K562 (cell line): ENCODE measurements around the gene NEXN. TPM values are rescaled to one million over a fixed set of nuclear protein-coding genes. Genes with fewer than 3 reads are reported as not detected.

Experiments used
- ATAC-seq: fragments of 200-7000 bp; cut with Tn5 transposase; 3 replicates; pipeline ENCODE4 v1.9.1; 2020; ENCODE audit warnings: moderate library complexity
- BruUV-seq: library from RNA; stranded (reverse); fragments of 400-500 nt; replicated peaks from 2 replicates; lab custom pipeline; 2021; lab: Mats Ljungman, UMichigan
- CTCF ChIA-PET: fragments of 300-600 bp; formaldehyde crosslinking; extraction: SDS; loops from one replicate; lab custom pipeline; 2021; ENCODE audit warnings: low intra/inter-chr PET ratio; lab: Yijun Ruan, JAX
- POLR2A ChIA-PET: fragments of 300-600, 350-650 bp; sonication (Branson Sonifier 250); formaldehyde crosslinking; extraction: SDS; loops from one replicate; lab custom pipeline; 2021; ENCODE audit warnings: antibody characterized with exemption, inconsistent platforms; lab: Yijun Ruan, JAX
- DNase-seq, 4 experiments: peaks; one replicate each; pipeline versions ENCODE4 v3.0.0 to v3.0.0-alpha.2; 2011 to 2018; ENCODE audit warnings: low spot score in 3 of 4, mixed read lengths in 3 of 4; ENCODE audit errors: extremely low read depth in 1 of 4
- FAIRE-seq: peaks from 2 replicates; lab custom pipeline; 2011; peaks lifted over from hg19 to GRCh38; lab: Jason Lieb, UNC
- H2AFZ ChIP-seq: 2 replicates; pipeline ENCODE4 v1.6.0; 2011; ENCODE audit warnings: low read depth, low read length, control low read depth, inconsistent platforms
- H3K27ac ChIP-seq: fragments of 200-600 bp; 3 replicates; pipeline ENCODE4 v1.8.0; 2011; ENCODE audit warnings: low read depth, mild to moderate bottlenecking, control low read depth, inconsistent platforms, low read length, moderate library complexity, mixed read lengths; ENCODE audit errors: extremely low read depth
- H3K27me3 ChIP-seq, 2 experiments: fragments of 300-600 bp in 1 of 2; 2 replicates in 1 of 2; 3 replicates in 1 of 2; pipeline versions ENCODE4 v1.6.0 to v1.8.0; 2011; ENCODE audit warnings: inconsistent platforms in 2 of 2, low read length in 2 of 2, mild to moderate bottlenecking in 1 of 2, mixed read lengths in 1 of 2, moderate library complexity in 1 of 2; ENCODE audit not compliant: control insufficient read depth in 2 of 2, insufficient read depth in 2 of 2
- H3K36me3 ChIP-seq: fragments of 300-600 bp; 3 replicates; pipeline ENCODE4 v1.8.0; 2011; ENCODE audit warnings: mild to moderate bottlenecking, low read length, inconsistent platforms; ENCODE audit not compliant: control insufficient read depth, insufficient read depth
- H3K4me1 ChIP-seq, 2 experiments: fragments of 200-600 bp in 1 of 2; replicated peaks in 1 of 2; 2 replicates in 1 of 2; 3 replicates in 1 of 2; pipeline versions ENCODE4 v1.5.1 to v1.8.0; 2011; ENCODE audit warnings: inconsistent platforms in 2 of 2, low read length in 2 of 2, mild to moderate bottlenecking in 1 of 2, mixed read lengths in 1 of 2, moderate library complexity in 1 of 2; ENCODE audit not compliant: control insufficient read depth in 2 of 2, insufficient read depth in 2 of 2
- H3K4me2 ChIP-seq: 2 replicates; pipeline ENCODE4 v1.6.1; 2011; ENCODE audit warnings: low read length, control low read depth, inconsistent platforms, mixed read lengths; ENCODE audit not compliant: insufficient read depth
- H3K4me3 ChIP-seq: fragments of 200-600 bp; sonication (generic), shearing (Covaris generic); 2 replicates; pipeline ENCODE4 v1.5.1; 2016; ENCODE audit warnings: control low read depth, inconsistent platforms
- H3K79me2 ChIP-seq: fragments of 200-600 bp; 3 replicates; pipeline ENCODE4 v1.8.0; 2011; ENCODE audit warnings: low read length, inconsistent platforms; ENCODE audit not compliant: control insufficient read depth, insufficient read depth
- H3K9ac ChIP-seq, 2 experiments: 2 replicates each; pipeline versions ENCODE4 v1.6.0 to v1.6.1; 2011; ENCODE audit warnings: low read depth in 2 of 2, low read length in 2 of 2, control low read depth in 1 of 2, inconsistent platforms in 1 of 2, mild to moderate bottlenecking in 1 of 2, mixed read lengths in 1 of 2; ENCODE audit not compliant: insufficient read depth in 1 of 2
- H3K9me1 ChIP-seq: one replicate; pipeline ENCODE4 v1.6.0; 2011; ENCODE audit warnings: inconsistent platforms, mild to moderate bottlenecking, low read length, moderate library complexity; ENCODE audit not compliant: control insufficient read depth, insufficient read depth
- H3K9me3 ChIP-seq: replicated peaks from 2 replicates; pipeline ENCODE4 v1.5.1; 2011; ENCODE audit warnings: low read depth, low read length, inconsistent platforms; ENCODE audit not compliant: control insufficient read depth, insufficient read depth
- H4K20me1 ChIP-seq: replicated peaks from 2 replicates; pipeline ENCODE4 v1.6.1; 2011; ENCODE audit warnings: low read length, inconsistent platforms, mixed read lengths; ENCODE audit not compliant: control insufficient read depth, insufficient read depth
- ATF2 ChIP-seq: sonication (generic); formaldehyde crosslinking; IDR thresholded peaks from 2 replicates; pipeline ENCODE4 v1.8.1; 2022; ENCODE audit warnings: missing genetic modification reagents
- ETS1 ChIP-seq: conservative IDR thresholded peaks from 2 replicates; pipeline ENCODE4 v1.6.1; 2011; ENCODE audit warnings: low read depth, mild to moderate bottlenecking, low read length; ENCODE audit not compliant: control insufficient read depth
- RBM22 ChIP-seq: fragments of 200-400 bp; formaldehyde crosslinking; IDR thresholded peaks from 2 replicates; pipeline ENCODE4 v1.6.1; 2018; ENCODE audit warnings: low read length, low read depth; ENCODE audit not compliant: poor library complexity, severe bottlenecking
- SMAD2 ChIP-seq: fragments of 150-350 bp; IDR thresholded peaks from 2 replicates; pipeline ENCODE4 v1.6.1; 2014; ENCODE audit warnings: low read depth, mild to moderate bottlenecking, low read length
- SNIP1 ChIP-seq: fragments of 450-650 bp; IDR thresholded peaks from 2 replicates; pipeline ENCODE4 v1.7.1; 2017; ENCODE audit warnings: low read depth, mild to moderate bottlenecking
- ZNF311 ChIP-seq: fragments of 250-450 bp; sonication (Bioruptor Pico); IDR thresholded peaks from 2 replicates; pipeline ENCODE4 v1.4.0; 2020; ENCODE audit warnings: mild to moderate bottlenecking, moderate library complexity
- WGBS: fragments of 100-300 bp; shearing (Covaris generic); methylation state at CpG from one replicate; pipeline ENCODE4 v1.1.6; 2016; ENCODE audit warnings: low coverage, mixed read lengths; ENCODE audit not compliant: insufficient coverage; ENCODE audit errors: missing lambda C conversion rate; 5-methylcytosine and 5-hydroxymethylcytosine counted together
- in situ Hi-C: fragments of 300-500 bp; cut with MboI; formaldehyde crosslinking; loops from 4 replicates; pipeline ENCODE4 v1.15.0; 2018; ENCODE audit warnings: inconsistent platforms, mixed read lengths
- intact Hi-C: fragments of 100-400 bp; cut with micrococcal nuclease; formaldehyde crosslinking; loops from 2 replicates; pipeline ENCODE4 v1.14.2; 2022
- polyA plus RNA-seq, 8 experiments: library from polyadenylated mRNA; depleted of rRNA in 4 of 8; stranded (reverse) in 5 of 8; unstranded in 3 of 8; fragments of >200 nt; fragmentation: Nextera tagmentation in 2 of 8; fragmentation: Illumina TruSeq in 1 of 8; extraction: Ambion mirVana in 2 of 8; extraction: Trizol in 1 of 8; gene quantifications; 2 replicates each; pipeline versions ENCODE4 v1.2.1 to v1.2.3, GENCODE V29; 2011 to 2014; ENCODE audit warnings: inconsistent platforms in 1 of 8, missing spikeins in 1 of 8
- total RNA-seq, 7 experiments: library from RNA; depleted of rRNA in 6 of 7; stranded (reverse); fragments of >200 nt in 6 of 7; fragmentation: Illumina TruSeq in 2 of 7; extraction: Trizol in 2 of 7; gene quantifications; 2 replicates each; pipeline versions ENCODE4 v1.2.1 to v1.2.3, GENCODE V29; 2011 to 2021; ENCODE audit warnings: low replicate concordance in 1 of 7

NEXN gene
- total and polyA plus RNA-seq, 9 of the 15 experiments (the other 6 are each of a cell fraction or from before 2014, with no cell fraction given): 0.18 to 1.8 (median 0.76) TPM

- H3K9me1 ChIP-seq: no peaks in the 10 kb centered on the region
- H3K4me1 ChIP-seq: no peaks in the 10 kb centered on the region
- no peak for FAIRE-seq
- no peaks in the 10 kb centered on the region for H3K79me2 ChIP-seq
- in situ Hi-C loops: no loop called here
- TF ChIP-seq SMAD2: no peak
- no peak for TF ChIP-seq ETS1
- no peak for TF ChIP-seq SNIP1
- no peak for TF ChIP-seq RBM22
- TF ChIP-seq ATF2 (CRISPR knock-in tag): no peak
- TF ChIP-seq ZNF311 (CRISPR knock-in tag): no peak
- TF ChIP-seq, all 486 proteins: peak for 0
- Histone ChIP-seq H4K20me1 (no peaks in the 10 kb centered on the region), H2AFZ (no peak overlapping the region), H3K9ac (no peak overlapping the region), H3K9me3 (no peaks in the 10 kb centered on the region), H3K4me3 (no peak overlapping the region), H3K4me2 (no peak overlapping the region), H3K27me3 (no peaks in the 10 kb centered on the region), H3K27ac (no peak overlapping the region), H3K36me3 (peaks cover 12% of the 10 kb centered on the region; the same call in 2 of the 3 replicates)
- ATAC-seq (no peak), DNase-seq (no peak)
- intact Hi-C loops: no loop called here
- 0% methylated on average over 1 of the region's 1 CpG for WGBS
- ChIA-PET CTCF (no interaction called here), POLR2A (interaction anchor here (0.6 kb wide), 1 partner anchor 63 kb away, joined by 3 read pairs; no protein-coding TSS in a partner anchor)
- BruUV-seq: no TSS peak
Observed at GRCh38 chr1:77841574-77841973, 46.9 kb upstream of the NEXN start.
